NT2/D1 (cell line): ENCODE data around the gene SYT1.
"Not testable (repeated sequence)": the region's sequence is repeated elsewhere in the genome, so short reads cannot be mapped to it uniquely, and the experiment has no call there.

ENCODE experiments used
- DNase-seq: peaks from one replicate; pipeline ENCODE4 v3.0.0-alpha.2; 2011; ENCODE audit warnings: low read depth, low spot score
- H3K27me3 ChIP-seq: 2 replicates; pipeline ENCODE4 v1.6.0; 2011; ENCODE audit warnings: mild to moderate bottlenecking; ENCODE audit not compliant: insufficient read length, insufficient read depth
- H3K36me3 ChIP-seq: 2 replicates; pipeline ENCODE4 v1.6.1; 2011; ENCODE audit warnings: mild to moderate bottlenecking, low read length, mixed read lengths; ENCODE audit not compliant: insufficient read depth, insufficient read length
- H3K4me1 ChIP-seq: 2 replicates; pipeline ENCODE4 v1.5.1; 2011; ENCODE audit not compliant: insufficient read depth, insufficient read length
- H3K4me3 ChIP-seq: 2 replicates; pipeline ENCODE4 v1.5.1; 2011; ENCODE audit warnings: low read depth; ENCODE audit not compliant: insufficient read length
- H3K9ac ChIP-seq: 2 replicates; pipeline ENCODE4 v1.6.0; 2011; ENCODE audit warnings: low read depth; ENCODE audit not compliant: insufficient read length
- H3K9me3 ChIP-seq: 2 replicates; pipeline ENCODE4 v1.5.1; 2011; ENCODE audit warnings: mild to moderate bottlenecking, low read length; ENCODE audit not compliant: insufficient read depth
- SUZ12 ChIP-seq: IDR thresholded peaks from 2 replicates; pipeline ENCODE4 v1.6.1; 2011; ENCODE audit not compliant: insufficient read length, insufficient read depth; ENCODE audit errors: extremely low read depth
- YY1 ChIP-seq: IDR thresholded peaks from 2 replicates; pipeline ENCODE4 v1.6.1; 2011; ENCODE audit not compliant: insufficient read length, insufficient read depth
- ZNF274 ChIP-seq: IDR thresholded peaks from 2 replicates; pipeline ENCODE4 v1.6.1; 2011; ENCODE audit warnings: mild to moderate bottlenecking, low read depth, low read length

Gene SYT1

GRCh38 chr12:79194595-79194994 lies 330.0 kb downstream of the SYT1 start:
- no peak for TF ChIP-seq ZNF274
- no peak for TF ChIP-seq SUZ12
- no peak for TF ChIP-seq YY1
- no peak for DNase-seq
- Histone ChIP-seq H3K36me3 (no peaks in the 10 kb centered on the region), H3K27me3 (no peaks in the 10 kb centered on the region), H3K4me1 (no peaks in the 10 kb centered on the region), H3K9ac (no peak overlapping the region), H3K9me3 (no peaks in the 10 kb centered on the region), H3K4me3 (no peak overlapping the region)

DNA sequence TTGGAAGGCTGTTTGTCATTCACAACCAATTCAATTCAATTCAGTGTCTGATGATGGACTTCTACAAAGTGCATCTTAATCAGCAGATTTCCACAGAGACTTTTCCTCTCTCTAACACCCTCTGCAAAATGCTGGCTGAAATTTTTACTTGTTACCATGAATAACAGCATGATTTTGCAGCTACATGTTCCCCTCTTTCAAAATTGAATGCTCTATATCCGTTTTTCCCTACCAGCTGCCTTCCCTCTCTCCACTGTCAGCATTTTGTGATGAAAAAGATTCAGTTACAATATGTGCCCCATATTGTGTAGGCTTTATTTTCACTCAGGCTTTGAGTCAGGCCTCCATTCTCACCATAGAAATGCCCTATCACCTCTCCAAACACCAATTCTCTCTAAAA lies 334.6 kb downstream of the SYT1 start:
- no peaks in the 10 kb centered on the region for H3K36me3 ChIP-seq
- no peak overlapping the region for H3K4me3 ChIP-seq
- no peak for DNase-seq

GRCh38 chr12:79200176-79200575 lies 335.6 kb downstream of the SYT1 start:
- TF ChIP-seq ZNF274, result no peak
- no peak for TF ChIP-seq SUZ12
- TF ChIP-seq YY1, result no peak
- Histone ChIP-seq H3K36me3 (no peaks in the 10 kb centered on the region), H3K4me1 (no peaks in the 10 kb centered on the region), H3K4me3 (no peak overlapping the region), H3K27me3 (no peaks in the 10 kb centered on the region), H3K9ac (no peak overlapping the region), H3K9me3 (no peaks in the 10 kb centered on the region)
- no peak for DNase-seq

More for the DNA sequence above, 334.6 kb downstream of the SYT1 start:
- no peaks in the 10 kb centered on the region for H3K27me3 ChIP-seq
- H3K9me3 ChIP-seq, result no peaks in the 10 kb centered on the region
- no peak overlapping the region for H3K9ac ChIP-seq
- TF ChIP-seq SUZ12 (no peak), ZNF274 (no peak), YY1 (no peak)
- H3K4me1 ChIP-seq, result no peaks in the 10 kb centered on the region

DNA sequence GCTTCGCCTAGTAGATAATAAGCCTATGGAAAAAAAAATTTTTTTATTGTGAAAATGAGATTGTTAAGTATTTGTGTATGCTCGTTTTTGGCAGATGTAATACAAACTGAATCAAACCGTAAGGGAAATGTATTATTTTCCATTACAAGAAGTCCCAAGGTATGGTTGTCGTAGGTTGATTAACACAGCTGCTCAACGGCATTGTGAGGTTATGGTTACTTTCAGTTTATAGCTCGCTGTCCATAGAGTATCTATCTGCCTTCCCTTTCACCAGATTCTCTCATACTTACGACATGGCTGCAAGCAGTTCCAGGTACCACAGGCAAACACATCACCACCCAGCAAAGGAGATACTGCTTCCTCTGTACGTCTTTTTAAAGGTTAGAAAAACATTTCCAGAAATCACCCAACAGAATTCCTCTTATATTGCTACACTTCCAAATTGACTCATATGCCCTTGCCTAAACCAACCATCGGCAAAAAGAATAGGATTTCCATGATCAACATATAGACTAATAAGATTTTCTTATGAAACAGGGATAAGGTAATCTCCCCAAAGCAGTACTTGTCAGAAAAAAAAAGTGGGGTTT lies 338.6 kb downstream of the SYT1 start:
- DNase-seq, result no peak
- H3K9ac ChIP-seq, result no peak overlapping the region
- no peaks in the 10 kb centered on the region for H3K27me3 ChIP-seq
- H3K4me1 ChIP-seq, result no peaks in the 10 kb centered on the region
- no peak for TF ChIP-seq SUZ12
- no peak for TF ChIP-seq YY1
- no peak for TF ChIP-seq ZNF274
- no peak overlapping the region for H3K4me3 ChIP-seq
- no peaks in the 10 kb centered on the region for H3K36me3 ChIP-seq
- no peaks in the 10 kb centered on the region for H3K9me3 ChIP-seq

DNA sequence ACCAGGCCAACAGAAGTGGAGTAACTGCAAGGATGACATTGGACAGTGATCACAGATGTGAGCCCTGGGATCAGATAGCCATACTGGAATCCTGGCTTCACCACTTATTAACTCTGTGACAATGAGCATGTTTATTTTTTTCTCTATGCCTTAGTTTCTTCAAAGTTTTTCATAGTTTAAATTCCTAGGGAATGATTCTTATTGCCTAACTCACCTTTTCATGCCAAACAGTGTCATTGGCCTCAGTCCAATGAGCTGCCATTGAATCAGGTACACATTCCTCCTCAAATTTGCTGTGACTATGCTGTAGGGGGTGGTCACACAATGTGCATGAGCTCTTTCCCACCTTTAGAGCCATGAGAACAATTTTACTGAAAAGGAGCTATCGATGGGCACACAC lies 342.3 kb downstream of the SYT1 start:
- H3K4me3 ChIP-seq, result no peak overlapping the region
- H3K9me3 ChIP-seq, result no peaks in the 10 kb centered on the region
- H3K27me3 ChIP-seq, result no peaks in the 10 kb centered on the region
- H3K4me1 ChIP-seq, result no peaks in the 10 kb centered on the region
- H3K36me3 ChIP-seq, result no peaks in the 10 kb centered on the region
- TF ChIP-seq SUZ12 (no peak), ZNF274 (no peak), YY1 (no peak)
- H3K9ac ChIP-seq, result no peak overlapping the region
- no peak for DNase-seq

- not testable (repeated sequence) for H3K9me3 ChIP-seq, DNase-seq, H3K4me3 ChIP-seq
These were observed 345.8 kb downstream of the SYT1 start for GRCh38 chr12:79210403-79210802.

DNA sequence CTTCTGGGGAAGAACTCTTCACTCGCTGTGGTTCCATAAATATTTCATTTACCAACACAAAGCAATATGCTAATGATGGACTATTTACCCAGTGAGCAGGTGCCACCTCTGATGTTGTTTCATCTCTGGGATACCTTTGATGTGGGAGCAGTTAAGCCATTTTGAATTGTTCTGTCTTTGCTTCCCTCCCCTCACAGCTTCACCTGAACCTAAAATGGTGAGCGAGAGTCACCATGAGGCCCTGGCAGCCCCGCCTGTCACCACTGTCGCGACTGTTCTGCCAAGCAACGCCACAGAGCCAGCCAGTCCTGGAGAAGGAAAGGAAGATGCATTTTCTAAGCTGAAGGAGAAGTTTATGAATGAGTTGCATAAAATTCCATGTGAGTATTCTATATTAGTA lies 352.7 kb downstream of the SYT1 start:
- no peaks in the 10 kb centered on the region for H3K4me1 ChIP-seq
- H3K4me3 ChIP-seq, result no peak overlapping the region
- H3K9me3 ChIP-seq, result peaks cover 17% of the 10 kb centered on the region
- no peaks in the 10 kb centered on the region for H3K36me3 ChIP-seq
- no peak for TF ChIP-seq ZNF274
- no peak for TF ChIP-seq YY1
- TF ChIP-seq SUZ12, result no peak
- H3K27me3 ChIP-seq, result no peaks in the 10 kb centered on the region
- no peak for DNase-seq
- H3K9ac ChIP-seq, result no peak overlapping the region

More at GRCh38 chr12:79210403-79210802, 345.8 kb downstream of the SYT1 start:
- H3K9ac ChIP-seq, H3K4me1 ChIP-seq, H3K36me3 ChIP-seq, H3K27me3 ChIP-seq: not testable (repeated sequence)
